ENCODE data around the gene LGALS3BP.

- TF ChIP-seq CTCF (conservative IDR thresholded peaks at IDR 0.05) (no peak), EZH2 (IDR thresholded peaks at IDR 0.05; ENCODE audit: low read depth) (no peak)
These were observed 44.1 kb downstream of the LGALS3BP start for GRCh38 chr17:78935419-78936323.

Data from PC-9 (cell line).